Measurements from ENCODE around the gene ITK.

The ITK gene

GRCh38 chr5:157180374-157181264 is at the start of gene ITK:
Gene ITK (plus strand): TSS chr5:157180840. CDS start chr5:157180978, 138 bp downstream.
- no peak for DNase-seq (ENCODE audit: low read depth, low spot score)
- POLR2A ChIA-PET = no interaction called here
- CTCF ChIA-PET = no interaction called here
- no peak for TF ChIP-seq CTCF (IDR thresholded peaks at IDR 0.05; ENCODE audit: insufficient read depth, low read length, missing control alignments)
- H3K4me3 ChIP-seq (ENCODE audit: low read depth, low read length) = no peak within 1 kb of the TSS

GRCh38 chr5:157130925-157131324 is 49.7 kb upstream of the ITK start:
- H3K4me3 ChIP-seq (ENCODE audit: low read depth, low read length) = no peak overlapping the region
- POLR2A ChIA-PET = no interaction called here
- DNase-seq (ENCODE audit: low read depth, low spot score) = no peak
- TF ChIP-seq CTCF (IDR thresholded peaks at IDR 0.05; ENCODE audit: insufficient read depth, low read length, missing control alignments) = no peak
- CTCF ChIA-PET = interaction anchor here (1.1 to 1.7 kb wide), 2 partner anchors 279 to 1431 kb away, joined by 3 to 4 read pairs; no protein-coding TSS in a partner anchor

DNA sequence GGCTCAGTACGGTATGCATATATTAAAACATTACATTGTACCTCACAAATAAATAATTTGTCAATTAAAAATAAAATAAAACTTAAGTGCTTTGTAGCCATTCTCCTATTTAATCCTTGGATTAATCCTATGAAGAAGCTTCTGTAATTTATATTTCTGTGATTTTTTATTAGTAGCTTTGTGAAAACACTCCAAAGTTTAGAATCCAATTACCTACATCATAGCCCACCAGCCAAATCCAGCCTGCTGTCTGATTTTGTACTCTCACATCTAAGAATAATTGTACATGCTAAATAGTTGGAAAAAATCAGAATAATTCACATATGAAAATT is 48.4 kb upstream of the ITK start:
- no peak for DNase-seq (ENCODE audit: low read depth, low spot score)
- no peak overlapping the region for H3K4me3 ChIP-seq (ENCODE audit: low read depth, low read length)
- CTCF ChIA-PET = interaction anchor here (0.9 to 3.8 kb wide), 9 partner anchors 10 to 1993 kb away, joined by 3 to 22 read pairs (median 4); partner anchors contain the start of gene MED7
- POLR2A ChIA-PET = no interaction called here
- TF ChIP-seq CTCF (IDR thresholded peaks at IDR 0.05; ENCODE audit: insufficient read depth, low read length, missing control alignments) = no peak

DNA sequence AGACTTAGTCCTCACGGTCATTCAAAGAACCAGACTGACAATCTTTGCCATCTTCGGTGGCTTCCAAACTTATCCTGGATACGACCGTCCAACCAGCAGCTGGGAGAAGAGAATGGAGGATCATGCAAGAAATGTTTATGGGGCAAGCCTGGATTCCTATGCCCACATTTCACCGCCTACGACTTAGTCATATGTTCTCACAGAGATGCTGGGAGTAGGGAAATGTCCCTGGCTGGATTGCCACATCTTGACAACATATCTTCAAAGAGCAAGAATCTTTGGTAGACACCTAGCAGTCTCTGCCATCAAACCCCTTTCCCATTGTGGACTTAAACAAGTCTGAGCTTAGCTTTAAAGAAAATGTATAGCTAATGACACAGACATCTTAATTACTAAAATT is 42.9 kb upstream of the ITK start:
- no peak overlapping the region for H3K4me3 ChIP-seq (ENCODE audit: low read depth, low read length)
- TF ChIP-seq CTCF (IDR thresholded peaks at IDR 0.05; ENCODE audit: insufficient read depth, low read length, missing control alignments) = no peak
- POLR2A ChIA-PET = no interaction called here
- CTCF ChIA-PET = interaction anchor here (3.2 kb wide), 1 partner anchor 11 kb away, joined by 13 read pairs; no protein-coding TSS in a partner anchor
- DNase-seq (ENCODE audit: low read depth, low spot score) = no peak

- POLR2A ChIA-PET = interaction anchor here (0.7 kb wide), 2 partner anchors 111 to 1418 kb away, joined by 3 to 4 read pairs; no protein-coding TSS in a partner anchor
- CTCF ChIA-PET = interaction anchor here (0.9 to 2.8 kb wide), 3 partner anchors 9 to 166 kb away, joined by 3 to 22 read pairs (median 4); no protein-coding TSS in a partner anchor
- TF ChIP-seq CTCF (IDR thresholded peaks at IDR 0.05; ENCODE audit: insufficient read depth, low read length, missing control alignments) = no peak
- peak; percentile 96 for DNase-seq (ENCODE audit: low read depth, low spot score)
- H3K4me3 ChIP-seq (ENCODE audit: low read depth, low read length) = peak within 1 kb of the TSS; percentile 97
Measured at GRCh38 chr5:157142317-157143126, 38.1 kb upstream of the ITK start, which contains the start of gene MED7. Gene MED7 (minus strand): TSS chr5:157142865. CDS start chr5:157139431, 3,434 bp downstream.
